Neural progenitor cell (in vitro differentiated cells): ENCODE data around the gene MYF5.

ENCODE experiments used
- CTCF ChIP-seq: fragments of 200-600 bp; sonication (generic); IDR thresholded peaks from 2 replicates; pipeline ENCODE4 v1.5.1; 2017; ENCODE audit warnings: antibody characterized with exemption, mild to moderate bottlenecking
- EZH2 ChIP-seq: fragments of 200-600 bp; sonication (generic); IDR thresholded peaks from 2 replicates; pipeline ENCODE4 v1.6.1; 2017; ENCODE audit warnings: antibody characterized with exemption, mild to moderate bottlenecking, moderate library complexity
- EZH2phosphoT487 ChIP-seq: fragments of 200-600 bp; sonication (generic); IDR thresholded peaks from 2 replicates; pipeline ENCODE4 v1.6.1; 2017; ENCODE audit warnings: antibody characterized with exemption

DNA sequence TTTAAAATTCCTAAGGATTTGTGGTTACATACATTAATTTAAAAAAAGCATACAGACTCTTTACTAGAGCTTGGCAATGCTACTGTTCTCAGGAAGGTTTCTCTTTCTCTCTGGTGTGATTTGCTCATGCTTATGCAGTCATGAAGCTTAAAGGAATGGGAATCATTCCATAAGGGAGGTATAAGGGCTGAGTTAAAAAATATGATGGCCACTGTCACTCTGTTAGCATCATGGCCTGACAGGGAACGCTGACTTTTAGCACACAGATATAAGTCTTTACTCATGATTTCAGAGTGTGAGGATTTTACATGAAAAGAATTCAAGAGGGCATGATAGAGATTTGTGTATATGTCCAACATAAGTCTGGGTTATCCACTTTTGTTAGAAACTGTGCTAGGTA lies 3.8 kb downstream of the MYF5 start:
- TF ChIP-seq CTCF = no peak
- TF ChIP-seq EZH2 = no peak
- TF ChIP-seq EZH2phosphoT487 = no peak
